Measurements from ENCODE around the gene PFKFB4. TPM values are rescaled to one million over a fixed set of nuclear protein-coding genes. Genes with fewer than 3 reads are reported as not detected.

Gene PFKFB4
- 12.3 and 12.4 TPM in 2 replicates for total RNA-seq

DNA sequence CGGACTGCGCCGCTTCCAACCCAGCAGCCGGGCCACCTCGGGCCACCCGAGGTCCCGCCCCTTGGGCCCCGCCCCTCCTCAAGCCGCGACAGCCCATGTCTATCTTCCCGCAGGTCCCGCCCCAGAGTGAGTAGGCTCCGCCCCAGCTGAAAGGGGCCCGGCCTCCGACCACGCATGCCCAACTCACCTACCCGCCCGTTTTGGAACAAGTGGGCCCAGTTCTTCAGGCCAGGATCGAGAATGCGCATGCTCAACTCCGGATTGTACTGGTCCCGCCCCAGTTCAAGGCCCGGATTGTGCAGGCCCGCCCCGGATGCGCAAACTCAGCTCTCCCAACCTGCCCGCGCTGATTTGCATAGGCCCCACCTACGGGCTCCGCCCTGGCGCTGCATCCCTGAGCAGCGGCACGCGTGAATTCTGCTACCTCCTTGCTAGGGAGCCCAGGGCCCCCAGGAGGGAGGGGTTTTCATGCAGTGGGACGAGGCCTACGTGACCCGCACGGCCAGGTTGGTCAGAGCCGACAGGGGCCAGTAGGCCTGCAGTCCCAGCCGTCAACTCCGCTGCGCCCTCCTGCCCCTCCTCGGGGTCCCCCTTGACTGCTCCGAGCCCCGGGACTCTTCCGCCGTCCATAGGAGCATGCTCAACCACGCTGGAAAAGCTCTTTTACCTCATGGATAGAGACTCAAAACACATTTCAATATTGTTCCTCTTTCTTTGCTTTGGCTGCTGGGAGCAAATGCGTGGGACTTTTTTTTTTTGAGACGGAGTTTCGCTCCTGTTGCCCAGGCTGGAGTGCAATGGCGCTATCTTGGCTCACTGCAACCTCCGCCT is at the start of gene PFKFB4:
TSS of gene PFKFB4 (minus strand) at position 8 of the 831 bp plus-strand sequence. CDS start 26 bp downstream, outside the sequence.
- Histone ChIP-seq H3K9me3 (ENCODE audit: low read depth, low read length) (no peaks in the 10 kb centered on the region), H3K4me3 (ENCODE audit: insufficient read depth, low read length) (peak within 1 kb of the TSS; percentile 69), H3K36me3 (ENCODE audit: insufficient read depth, low read length) (no peaks in the 10 kb centered on the region), H2AFZ (ENCODE audit: low read length) (peak within 1 kb of the TSS; percentile 79), H3K27ac (ENCODE audit: low read depth, low read length) (peak within 1 kb of the TSS; percentile 7), H3K79me2 (ENCODE audit: insufficient read depth, low read length) (peaks cover 19% of the 10 kb centered on the region), H3K27me3 (ENCODE audit: insufficient read depth, low read length) (no peaks in the 10 kb centered on the region), H3K4me2 (ENCODE audit: insufficient read depth, low read length) (peak within 1 kb of the TSS; percentile 94), H3K4me1 (ENCODE audit: insufficient read depth, low read length) (peaks cover 48% of the 10 kb centered on the region), H4K20me1 (ENCODE audit: insufficient read depth, low read length) (peaks cover 4% of the 10 kb centered on the region)
- TF ChIP-seq, protein P1, sequence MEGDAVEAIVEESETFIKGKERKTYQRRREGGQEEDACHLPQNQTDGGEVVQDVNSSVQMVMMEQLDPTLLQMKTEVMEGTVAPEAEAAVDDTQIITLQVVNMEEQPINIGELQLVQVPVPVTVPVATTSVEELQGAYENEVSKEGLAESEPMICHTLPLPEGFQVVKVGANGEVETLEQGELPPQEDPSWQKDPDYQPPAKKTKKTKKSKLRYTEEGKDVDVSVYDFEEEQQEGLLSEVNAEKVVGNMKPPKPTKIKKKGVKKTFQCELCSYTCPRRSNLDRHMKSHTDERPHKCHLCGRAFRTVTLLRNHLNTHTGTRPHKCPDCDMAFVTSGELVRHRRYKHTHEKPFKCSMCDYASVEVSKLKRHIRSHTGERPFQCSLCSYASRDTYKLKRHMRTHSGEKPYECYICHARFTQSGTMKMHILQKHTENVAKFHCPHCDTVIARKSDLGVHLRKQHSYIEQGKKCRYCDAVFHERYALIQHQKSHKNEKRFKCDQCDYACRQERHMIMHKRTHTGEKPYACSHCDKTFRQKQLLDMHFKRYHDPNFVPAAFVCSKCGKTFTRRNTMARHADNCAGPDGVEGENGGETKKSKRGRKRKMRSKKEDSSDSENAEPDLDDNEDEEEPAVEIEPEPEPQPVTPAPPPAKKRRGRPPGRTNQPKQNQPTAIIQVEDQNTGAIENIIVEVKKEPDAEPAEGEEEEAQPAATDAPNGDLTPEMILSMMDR (IDR thresholded peaks at IDR 0.05; ENCODE audit: extremely low read depth, low read depth, low read length): no peak
- peak; percentile 100 for DNase-seq (ENCODE audit: insufficient read length, low spot score, missing footprints)

DNA sequence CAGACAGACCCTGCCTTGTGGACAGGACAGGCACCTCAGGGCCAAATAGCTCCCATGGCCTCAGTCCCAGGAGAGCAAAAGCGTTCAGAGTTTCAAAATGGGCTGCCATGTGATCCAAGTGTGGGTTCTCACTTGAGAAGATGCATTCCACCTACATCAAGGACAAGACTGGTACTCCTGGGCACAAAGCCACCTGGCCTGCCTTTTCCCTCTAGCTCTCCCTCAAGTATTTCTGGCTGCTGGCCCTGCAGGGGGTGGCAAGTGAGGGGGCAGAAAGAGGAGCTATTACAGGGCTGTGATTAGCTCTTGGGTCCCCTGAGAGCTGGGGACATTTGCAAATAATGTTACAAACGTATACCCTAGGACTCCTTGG is 45.0 kb upstream of the PFKFB4 start:
- H3K27ac ChIP-seq (ENCODE audit: low read depth, low read length): no peak overlapping the region
- no peak overlapping the region for H3K4me3 ChIP-seq (ENCODE audit: insufficient read depth, low read length)
- DNase-seq (ENCODE audit: insufficient read length, low spot score, missing footprints): peak; percentile 53
- no peak overlapping the region for H2AFZ ChIP-seq (ENCODE audit: low read length)
- TF ChIP-seq, protein P1 (IDR thresholded peaks at IDR 0.05; ENCODE audit: extremely low read depth, low read depth, low read length): no peak
- H3K4me1 ChIP-seq (ENCODE audit: insufficient read depth, low read length): peaks cover 22% of the 10 kb centered on the region
- peaks cover 17% of the 10 kb centered on the region for H3K79me2 ChIP-seq (ENCODE audit: insufficient read depth, low read length)
- H3K27me3 ChIP-seq (ENCODE audit: insufficient read depth, low read length): no peaks in the 10 kb centered on the region
- H3K4me2 ChIP-seq (ENCODE audit: insufficient read depth, low read length): no peak overlapping the region
- H3K9me3 ChIP-seq (ENCODE audit: low read depth, low read length): no peaks in the 10 kb centered on the region
- peaks cover 27% of the 10 kb centered on the region for H4K20me1 ChIP-seq (ENCODE audit: insufficient read depth, low read length)
- peaks cover 80% of the 10 kb centered on the region for H3K36me3 ChIP-seq (ENCODE audit: insufficient read depth, low read length)

DNA sequence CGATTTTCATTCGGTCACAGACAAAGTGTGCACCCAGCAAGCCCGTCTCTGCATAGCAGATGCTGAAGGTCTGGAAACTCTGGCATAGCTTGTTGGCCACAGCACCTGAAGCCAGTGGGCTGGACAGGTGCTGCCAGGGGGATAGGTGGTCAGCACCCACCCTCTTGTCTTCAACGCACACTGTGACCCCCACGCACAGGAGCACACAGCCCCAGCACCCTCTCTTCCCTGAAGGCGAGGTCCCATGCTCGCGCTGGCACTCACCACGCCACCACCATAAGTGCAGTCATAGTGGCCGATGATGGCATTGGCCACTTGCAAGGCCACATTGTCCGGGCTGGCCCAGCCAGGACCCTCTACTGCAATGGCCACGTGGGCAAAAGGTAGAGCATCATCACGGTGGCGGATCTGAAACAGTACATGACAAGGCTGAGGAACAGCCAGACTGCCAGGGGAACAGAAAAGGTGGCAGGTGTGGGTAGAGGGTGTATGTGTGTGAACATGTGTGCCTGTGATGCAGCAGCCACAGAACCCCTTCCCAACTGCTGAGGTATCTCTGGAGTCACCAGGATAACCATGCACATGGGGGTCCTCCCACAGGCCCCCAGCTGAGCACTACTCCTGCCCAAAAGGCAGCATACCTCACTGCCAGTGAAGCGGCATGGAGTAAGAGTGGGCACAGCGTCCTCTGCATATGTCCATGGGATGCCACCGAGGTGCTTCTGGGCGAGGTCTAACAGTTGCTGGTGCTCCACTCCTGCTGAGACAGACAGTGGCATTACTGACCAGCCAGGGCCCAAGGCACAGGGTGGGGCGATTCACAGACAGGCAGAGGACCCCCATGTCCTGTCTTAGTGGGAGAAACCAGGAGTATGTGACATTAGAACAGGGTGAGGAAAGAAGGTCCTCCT is 44.4 kb upstream of the PFKFB4 start:
- Histone ChIP-seq H3K4me3 (ENCODE audit: insufficient read depth, low read length) (no peak overlapping the region), H3K36me3 (ENCODE audit: insufficient read depth, low read length) (peaks cover 76% of the 10 kb centered on the region), H3K27ac (ENCODE audit: low read depth, low read length) (no peak overlapping the region), H3K4me2 (ENCODE audit: insufficient read depth, low read length) (no peak overlapping the region), H4K20me1 (ENCODE audit: insufficient read depth, low read length) (peaks cover 27% of the 10 kb centered on the region), H2AFZ (ENCODE audit: low read length) (no peak overlapping the region), H3K27me3 (ENCODE audit: insufficient read depth, low read length) (no peaks in the 10 kb centered on the region), H3K9me3 (ENCODE audit: low read depth, low read length) (no peaks in the 10 kb centered on the region), H3K79me2 (ENCODE audit: insufficient read depth, low read length) (peaks cover 17% of the 10 kb centered on the region), H3K4me1 (ENCODE audit: insufficient read depth, low read length) (peaks cover 24% of the 10 kb centered on the region)
- TF ChIP-seq, protein P1 (IDR thresholded peaks at IDR 0.05; ENCODE audit: extremely low read depth, low read depth, low read length): no peak
- peak; percentile 51 for DNase-seq (ENCODE audit: insufficient read length, low spot score, missing footprints)
